ENCODE measurements around the gene RC3H1. TPM values are rescaled to one million over a fixed set of nuclear protein-coding genes. Genes with fewer than 3 reads are reported as not detected.
"Not testable (repeated sequence)": the region's sequence is repeated elsewhere in the genome, so short reads cannot be mapped to it uniquely, and the experiment has no call there.

The RC3H1 gene
- total RNA-seq, 1 experiment from 2014 or later, result 42.1 TPM

GRCh38 chr1:173988068-173988467 is 34.1 kb downstream of the RC3H1 start:
- no peak for TF ChIP-seq CTCF (IDR thresholded peaks at IDR 0.05; ENCODE audit: unreplicated experiment)
- Mint-ChIP-seq H3K4me3 (ENCODE audit: low read depth, unreplicated experiment) (no peak overlapping the region), H3K9me3 (ENCODE audit: low read depth, unreplicated experiment) (no peaks in the 10 kb centered on the region), H3K36me3 (ENCODE audit: insufficient read depth, unreplicated experiment) (peaks cover 19% of the 10 kb centered on the region), H3K4me1 (ENCODE audit: low read depth, unreplicated experiment) (no peaks in the 10 kb centered on the region), H3K27ac (ENCODE audit: unreplicated experiment) (no peak overlapping the region), H3K27me3 (ENCODE audit: unreplicated experiment) (no peaks in the 10 kb centered on the region)
- no TSS peak for BruUV-seq (replicated peaks)
- intact Hi-C loops (cut with micrococcal nuclease; ENCODE audit: unreplicated experiment), result no loop called here
- DNase-seq, result no peak
- CTCF ChIA-PET, result interaction anchor here (0.6 kb wide), 1 partner anchor 166 kb away, joined by 5 read pairs; no protein-coding TSS in a partner anchor

DNA sequence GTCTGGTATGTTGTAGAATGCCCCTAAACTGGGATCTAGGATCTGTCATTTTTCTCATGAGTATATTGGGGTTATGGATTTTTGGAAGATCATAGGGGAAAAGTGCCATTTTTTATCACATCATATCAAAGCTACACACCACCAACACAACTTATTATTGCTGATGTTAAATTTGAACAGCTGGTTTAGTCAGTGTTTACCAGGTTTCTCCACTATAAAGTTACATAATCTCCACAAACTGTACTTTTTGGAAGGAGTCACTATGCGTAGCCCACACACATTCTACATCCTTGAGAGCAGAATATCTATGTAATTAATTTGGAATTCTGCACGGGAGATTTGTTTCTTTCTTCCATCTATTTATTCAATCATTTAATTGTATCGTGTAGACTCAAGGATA is 35.2 kb downstream of the RC3H1 start:
- intact Hi-C loops (cut with micrococcal nuclease; ENCODE audit: unreplicated experiment), result no loop called here
- Mint-ChIP-seq H3K27ac (ENCODE audit: unreplicated experiment) (no peak overlapping the region), H3K27me3 (ENCODE audit: unreplicated experiment) (no peaks in the 10 kb centered on the region), H3K4me3 (ENCODE audit: low read depth, unreplicated experiment) (no peak overlapping the region), H3K4me1 (ENCODE audit: low read depth, unreplicated experiment) (no peaks in the 10 kb centered on the region), H3K9me3 (ENCODE audit: low read depth, unreplicated experiment) (no peaks in the 10 kb centered on the region), H3K36me3 (ENCODE audit: insufficient read depth, unreplicated experiment) (peaks cover 12% of the 10 kb centered on the region)
- CTCF ChIA-PET, result interaction anchor here (0.7 kb wide), 1 partner anchor 934 kb away, joined by 3 read pairs; no protein-coding TSS in a partner anchor
- no TSS peak for BruUV-seq (replicated peaks)
- no peak for DNase-seq
- TF ChIP-seq CTCF (IDR thresholded peaks at IDR 0.05; ENCODE audit: unreplicated experiment), result no peak

- no peaks in the 10 kb centered on the region for H3K27me3 Mint-ChIP-seq (ENCODE audit: unreplicated experiment)
- no TSS peak for BruUV-seq (replicated peaks)
- no peak overlapping the region for H3K4me3 Mint-ChIP-seq (ENCODE audit: low read depth, unreplicated experiment)
- no peak overlapping the region for H3K27ac Mint-ChIP-seq (ENCODE audit: unreplicated experiment)
- no peaks in the 10 kb centered on the region for H3K4me1 Mint-ChIP-seq (ENCODE audit: low read depth, unreplicated experiment)
- CTCF ChIA-PET, result no interaction called here
- no peaks in the 10 kb centered on the region for H3K9me3 Mint-ChIP-seq (ENCODE audit: low read depth, unreplicated experiment)
- TF ChIP-seq CTCF (IDR thresholded peaks at IDR 0.05; ENCODE audit: unreplicated experiment), result no peak
- intact Hi-C loops (cut with micrococcal nuclease; ENCODE audit: unreplicated experiment), result no loop called here
- no peak for DNase-seq
- H3K36me3 Mint-ChIP-seq (ENCODE audit: insufficient read depth, unreplicated experiment), result peaks cover 57% of the 10 kb centered on the region
These were observed 51.9 kb downstream of the RC3H1 start for GRCh38 chr1:173970252-173970651.

DNA sequence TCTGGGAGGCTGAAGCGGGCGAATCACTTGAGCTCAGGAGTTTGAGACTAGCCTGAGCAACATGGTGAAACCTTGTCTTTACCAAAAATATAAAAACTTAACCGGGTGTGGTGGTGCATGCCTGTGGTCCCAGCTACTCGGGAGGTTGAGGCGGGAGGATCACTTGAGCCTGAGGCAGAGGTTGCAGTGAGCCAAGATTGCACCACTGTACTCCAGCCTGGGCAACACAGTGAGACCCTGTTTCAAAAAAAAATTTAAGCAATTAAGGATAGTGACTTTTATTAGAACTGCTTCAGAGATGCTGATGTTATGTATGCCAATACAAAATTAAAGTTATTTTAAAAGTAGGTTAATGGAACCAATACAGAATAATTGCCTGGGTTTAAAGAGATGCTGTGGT is 56.3 kb downstream of the RC3H1 start:
- CTCF ChIA-PET; DNase-seq; H3K4me3 Mint-ChIP-seq (ENCODE audit: low read depth, unreplicated experiment); H3K27me3 Mint-ChIP-seq (ENCODE audit: unreplicated experiment); H3K27ac Mint-ChIP-seq (ENCODE audit: unreplicated experiment); H3K9me3 Mint-ChIP-seq (ENCODE audit: low read depth, unreplicated experiment); BruUV-seq (replicated peaks); H3K4me1 Mint-ChIP-seq (ENCODE audit: low read depth, unreplicated experiment): not testable (repeated sequence)
- H3K36me3 Mint-ChIP-seq (ENCODE audit: insufficient read depth, unreplicated experiment), result peaks cover 67% of the 10 kb centered on the region
- intact Hi-C loops (cut with micrococcal nuclease; ENCODE audit: unreplicated experiment), result loop anchor here (5.0 kb wide), 1 partner anchor 34 kb away; no protein-coding TSS in a partner anchor

DNA sequence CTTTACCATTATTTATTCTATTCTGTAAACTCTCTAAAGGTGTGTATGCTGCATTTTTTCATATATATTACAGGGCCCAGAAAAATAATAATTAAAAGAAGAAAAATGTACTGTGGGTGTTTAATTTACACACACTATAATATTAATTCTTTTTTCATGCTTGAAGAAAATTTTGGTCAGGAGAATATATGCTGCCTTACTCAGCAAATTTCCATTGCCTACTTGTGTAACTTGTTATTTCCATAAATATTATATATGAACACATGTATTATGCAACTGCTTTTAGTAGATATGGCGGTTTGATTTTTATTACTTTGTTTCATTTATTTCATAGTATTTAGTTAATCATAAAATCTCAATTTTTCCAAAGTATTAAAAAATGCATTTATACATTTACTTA is 58.7 kb downstream of the RC3H1 start:
- H3K27ac Mint-ChIP-seq (ENCODE audit: unreplicated experiment), result no peak overlapping the region
- BruUV-seq (replicated peaks), result no TSS peak
- intact Hi-C loops (cut with micrococcal nuclease; ENCODE audit: unreplicated experiment), result no loop called here
- H3K9me3 Mint-ChIP-seq (ENCODE audit: low read depth, unreplicated experiment), result no peaks in the 10 kb centered on the region
- no peaks in the 10 kb centered on the region for H3K27me3 Mint-ChIP-seq (ENCODE audit: unreplicated experiment)
- no peak for TF ChIP-seq CTCF (IDR thresholded peaks at IDR 0.05; ENCODE audit: unreplicated experiment)
- H3K4me1 Mint-ChIP-seq (ENCODE audit: low read depth, unreplicated experiment), result no peaks in the 10 kb centered on the region
- CTCF ChIA-PET, result interaction anchor here (0.8 kb wide), 1 partner anchor 34 kb away, joined by 3 read pairs; no protein-coding TSS in a partner anchor
- DNase-seq, result no peak
- H3K36me3 Mint-ChIP-seq (ENCODE audit: insufficient read depth, unreplicated experiment), result peaks cover 67% of the 10 kb centered on the region
- H3K4me3 Mint-ChIP-seq (ENCODE audit: low read depth, unreplicated experiment), result no peak overlapping the region
